Esophagus (tissue), 2 donors: ENCODE measurements around the gene CALM3. TPM values are rescaled to one million over a fixed set of nuclear protein-coding genes. Genes with fewer than 3 reads are reported as not detected.
"Not testable (repeated sequence)": the region's sequence is repeated elsewhere in the genome, so short reads cannot be mapped to it uniquely, and the experiment has no call there.

ENCODE experiments used
- H3K27ac ChIP-seq, 2 donors: one replicate each; pipeline ENCODE4 v1.5.1; 2013; ENCODE audit warnings: low read depth in 2 of 2, mild to moderate bottlenecking in 2 of 2, inconsistent platforms in 1 of 2, low read length in 1 of 2, moderate library complexity in 1 of 2
- H3K27me3 ChIP-seq, 2 donors: one replicate each; pipeline ENCODE4 v1.6.1; 2013; ENCODE audit warnings: low read length in 2 of 2, control low read depth in 1 of 2, mild to moderate bottlenecking in 1 of 2; ENCODE audit not compliant: insufficient read depth in 2 of 2, control insufficient read depth in 1 of 2
- H3K36me3 ChIP-seq, 2 donors: one replicate each; pipeline ENCODE4 v1.6.1; 2013; ENCODE audit warnings: low read length in 1 of 2; ENCODE audit not compliant: control insufficient read depth in 2 of 2, insufficient read depth in 2 of 2
- H3K4me1 ChIP-seq, 2 donors: one replicate each; pipeline ENCODE4 v1.6.1; 2013; ENCODE audit warnings: low read length in 1 of 2; ENCODE audit not compliant: control insufficient read depth in 2 of 2, insufficient read depth in 2 of 2
- H3K4me3 ChIP-seq, 2 donors: one replicate each; pipeline ENCODE4 v1.5.1; 2013; ENCODE audit warnings: low read length in 2 of 2, mild to moderate bottlenecking in 2 of 2, low read depth in 1 of 2, moderate library complexity in 1 of 2
- H3K9me3 ChIP-seq, 2 donors: one replicate each; pipeline ENCODE4 v1.6.1; 2013; ENCODE audit warnings: mild to moderate bottlenecking in 2 of 2, low read depth in 1 of 2, low read length in 1 of 2, moderate library complexity in 1 of 2; ENCODE audit not compliant: control insufficient read depth in 2 of 2, insufficient read depth in 1 of 2
- WGBS, 2 donors: extraction: QIAGEN DNeasy Blood & Tissue Kit; methylation state at CpG; one replicate each; pipeline ENCODE4 v1.1.7; 2013; 5-methylcytosine and 5-hydroxymethylcytosine counted together
- polyA plus RNA-seq, 2 donors: library from polyadenylated mRNA; stranded (reverse); fragments of 200-250 nt; gene quantifications; one replicate each; pipeline ENCODE4 v1.2.3, GENCODE V29; 2013
- donor health status: healthy with polysubstance abuse.
- donor health status: Bipolar disorder and iron deficiency.

CALM3 gene
- polyA plus RNA-seq, 2 donors, result 87.0 to 90.8 TPM

- Histone ChIP-seq H3K9me3 (no peaks in the 10 kb centered on the region), H3K4me3 (no peak overlapping the region), H3K36me3 (no peaks in the 10 kb centered on the region), H3K27ac (peak overlapping the region in 1 of 2 donors; percentile 63), H3K27me3 (no peaks in the 10 kb centered on the region), H3K4me1 (no peaks in the 10 kb centered on the region)
- WGBS, 2 donors, result 52 to 59% methylated on average over 6 of the region's 6 CpGs
Observed at GRCh38 chr19:46620716-46621115, 19.6 kb downstream of the CALM3 start.

GRCh38 chr19:46621191-46622117 lies 20.3 kb downstream of the CALM3 start:
- 57 to 64% methylated on average over 32 of the region's 32 CpGs for WGBS, 2 donors
- Histone ChIP-seq H3K4me1 (no peaks in the 10 kb centered on the region), H3K27ac (peak overlapping the region; percentile 48 to 63)

GRCh38 chr19:46622118-46622446 lies 21.0 kb downstream of the CALM3 start:
- no peak overlapping the region for H3K4me3 ChIP-seq
- WGBS, 2 donors, result 46 to 49% methylated on average over 7 of the region's 7 CpGs
- no peaks in the 10 kb centered on the region for H3K27me3 ChIP-seq
- H3K27ac ChIP-seq, result no peak overlapping the region
- H3K9me3 ChIP-seq, result no peaks in the 10 kb centered on the region
- H3K4me1 ChIP-seq, result no peaks in the 10 kb centered on the region
- no peaks in the 10 kb centered on the region for H3K36me3 ChIP-seq

More at GRCh38 chr19:46621191-46622117, 20.3 kb downstream of the CALM3 start:
- H3K36me3 ChIP-seq, result no peaks in the 10 kb centered on the region
- no peaks in the 10 kb centered on the region for H3K27me3 ChIP-seq
- no peak overlapping the region for H3K4me3 ChIP-seq
- H3K9me3 ChIP-seq, result no peaks in the 10 kb centered on the region

GRCh38 chr19:46623915-46624502 lies 22.9 kb downstream of the CALM3 start:
- no peaks in the 10 kb centered on the region for H3K4me1 ChIP-seq
- no peaks in the 10 kb centered on the region for H3K9me3 ChIP-seq
- WGBS, 2 donors, result 90 to 92% methylated on average over 33 to 35 of the region's 35 CpGs
- no peak overlapping the region for H3K27ac ChIP-seq
- no peaks in the 10 kb centered on the region for H3K27me3 ChIP-seq
- no peak overlapping the region for H3K4me3 ChIP-seq
- no peaks in the 10 kb centered on the region for H3K36me3 ChIP-seq

- Histone ChIP-seq H3K27ac (peak within 1 kb of the TSS; percentile 62), H3K4me3 (no peak within 1 kb of the TSS), H3K4me1 (no peaks in the 10 kb centered on the region), H3K9me3 (no peaks in the 10 kb centered on the region), H3K36me3 (no peaks in the 10 kb centered on the region), H3K27me3 (no peaks in the 10 kb centered on the region)
- WGBS, 2 donors, result 30 to 32% methylated on average over 13 of the region's 13 CpGs
Observed at GRCh38 chr19:46624958-46625661, 24.0 kb downstream of the CALM3 start, which contains the start of gene PTGIR. TSS of gene PTGIR (minus strand) at chr19:46625089. CDS start at chr19:46624225, 864 bp downstream.

- H3K4me1 ChIP-seq, result peaks cover 0 to 2% of the 10 kb centered on the region in 2 donors
- no peaks in the 10 kb centered on the region for H3K36me3 ChIP-seq
- H3K4me3 ChIP-seq, result no peak overlapping the region
- WGBS, 2 donors, result 80 to 82% methylated on average over 12 of the region's 12 CpGs
- H3K9me3 ChIP-seq, result no peaks in the 10 kb centered on the region
- H3K27me3 ChIP-seq, result no peaks in the 10 kb centered on the region
- H3K27ac ChIP-seq, result peak overlapping the region; percentile 62
Observed at GRCh38 chr19:46625731-46626130, 24.6 kb downstream of the CALM3 start.

- Histone ChIP-seq H3K27ac (peak overlapping the region in 1 of 2 donors; percentile 6), H3K36me3 (no peaks in the 10 kb centered on the region), H3K27me3 (no peaks in the 10 kb centered on the region), H3K4me3 (no peak overlapping the region), H3K4me1 (peaks cover 0 to 3% of the 10 kb centered on the region in 2 donors), H3K9me3 (no peaks in the 10 kb centered on the region)
- 62 to 68% methylated on average over 13 to 14 of the region's 14 CpGs for WGBS, 2 donors
Observed at GRCh38 chr19:46626446-46626845, 25.3 kb downstream of the CALM3 start.

- H3K9me3 ChIP-seq, H3K27ac ChIP-seq, H3K27me3 ChIP-seq, H3K4me1 ChIP-seq, H3K4me3 ChIP-seq, H3K36me3 ChIP-seq: not testable (repeated sequence)
- WGBS, 2 donors, result 88 to 91% methylated on average over 7 of the region's 7 CpGs
Observed at GRCh38 chr19:46628970-46629369, 27.8 kb downstream of the CALM3 start.

GRCh38 chr19:46629546-46630025 lies 28.5 kb downstream of the CALM3 start:
- no peak overlapping the region for H3K4me3 ChIP-seq
- H3K9me3 ChIP-seq, result no peaks in the 10 kb centered on the region
- H3K36me3 ChIP-seq, result no peaks in the 10 kb centered on the region
- H3K27me3 ChIP-seq, result no peaks in the 10 kb centered on the region
- no peak overlapping the region for H3K27ac ChIP-seq
- 79 to 84% methylated on average over 15 of the region's 15 CpGs for WGBS, 2 donors
- peaks cover 3 to 10% of the 10 kb centered on the region in 2 donors for H3K4me1 ChIP-seq
